ENCODE data around the gene APBB3. TPM values are rescaled to one million over a fixed set of nuclear protein-coding genes. Genes with fewer than 3 reads are reported as not detected.

The APBB3 gene
- total RNA-seq, 1 experiment from 2014 or later: 22.7 TPM

- H3K36me3 Mint-ChIP-seq (ENCODE audit: insufficient read depth, unreplicated experiment): peaks cover 87% of the 10 kb centered on the region
- peaks cover 27% of the 10 kb centered on the region for H3K4me1 Mint-ChIP-seq (ENCODE audit: insufficient read depth, unreplicated experiment)
- ChIA-PET CTCF (interaction anchor here (0.6 to 0.8 kb wide), 2 partner anchors 13 to 300 kb away, joined by 3 to 4 read pairs; no protein-coding TSS in a partner anchor), POLR2A (interaction anchor here (0.7 to 4.7 kb wide), 2 partner anchors 90 to 100 kb away, joined by 3 to 120 read pairs; partner anchors contain the start of genes IK and NDUFA2)
- H3K9me3 Mint-ChIP-seq (ENCODE audit: unreplicated experiment): no peaks in the 10 kb centered on the region
- intact Hi-C loops (cut with micrococcal nuclease): loop anchor here (5.0 to 10.0 kb wide), 2 partner anchors 143 to 300 kb away; partner anchors contain the start of gene ANKHD1
- no peak for DNase-seq (ENCODE audit: unreplicated experiment)
- no TSS peak for BruUV-seq (replicated peaks)
- no peak overlapping the region for H3K4me3 Mint-ChIP-seq (ENCODE audit: unreplicated experiment)
- no peak overlapping the region for H3K27ac Mint-ChIP-seq (ENCODE audit: low read depth, unreplicated experiment)
- H3K27me3 Mint-ChIP-seq (ENCODE audit: insufficient read depth, unreplicated experiment): no peaks in the 10 kb centered on the region
- no peak for TF ChIP-seq CTCF (IDR thresholded peaks at IDR 0.05; ENCODE audit: unreplicated experiment)
Observed at GRCh38 chr5:140544986-140545385, 19.4 kb downstream of the APBB3 start.

GRCh38 chr5:140542972-140543371, 21.4 kb downstream of the APBB3 start:
- Mint-ChIP-seq H3K36me3 (ENCODE audit: insufficient read depth, unreplicated experiment) (peaks cover 92% of the 10 kb centered on the region), H3K4me3 (ENCODE audit: unreplicated experiment) (no peak overlapping the region), H3K27ac (ENCODE audit: low read depth, unreplicated experiment) (no peak overlapping the region), H3K4me1 (ENCODE audit: insufficient read depth, unreplicated experiment) (peaks cover 14% of the 10 kb centered on the region), H3K9me3 (ENCODE audit: unreplicated experiment) (no peaks in the 10 kb centered on the region), H3K27me3 (ENCODE audit: insufficient read depth, unreplicated experiment) (no peaks in the 10 kb centered on the region)
- TF ChIP-seq CTCF (IDR thresholded peaks at IDR 0.05; ENCODE audit: unreplicated experiment): no peak
- DNase-seq (ENCODE audit: unreplicated experiment): no peak
- POLR2A ChIA-PET: no interaction called here
- CTCF ChIA-PET: interaction anchor here (0.6 kb wide), 1 partner anchor 14 kb away, joined by 3 read pairs; the partner anchor contains the start of gene SRA1
- BruUV-seq (replicated peaks): no TSS peak
- intact Hi-C loops (cut with micrococcal nuclease): loop anchor here (10.0 kb wide), 1 partner anchor 298 kb away; no protein-coding TSS in a partner anchor

- ChIA-PET CTCF (interaction anchor here (0.8 to 1.2 kb wide), 2 partner anchors 102 to 176 kb away, joined by 3 to 4 read pairs; no protein-coding TSS in a partner anchor), POLR2A (interaction anchor here (0.6 to 2.1 kb wide), 5 partner anchors 9 to 147 kb away, joined by 3 to 7 read pairs (median 3); partner anchors contain the start of gene ANKHD1)
- Mint-ChIP-seq H3K36me3 (ENCODE audit: insufficient read depth, unreplicated experiment) (peaks cover 99% of the 10 kb centered on the region), H3K9me3 (ENCODE audit: unreplicated experiment) (no peaks in the 10 kb centered on the region), H3K27ac (ENCODE audit: low read depth, unreplicated experiment) (no peak overlapping the region), H3K4me1 (ENCODE audit: insufficient read depth, unreplicated experiment) (no peaks in the 10 kb centered on the region), H3K4me3 (ENCODE audit: unreplicated experiment) (no peak overlapping the region), H3K27me3 (ENCODE audit: insufficient read depth, unreplicated experiment) (no peaks in the 10 kb centered on the region)
- no peak for DNase-seq (ENCODE audit: unreplicated experiment)
- TF ChIP-seq CTCF (IDR thresholded peaks at IDR 0.05; ENCODE audit: unreplicated experiment): no peak
- intact Hi-C loops (cut with micrococcal nuclease): loop anchor here (10.0 kb wide), 1 partner anchor 295 kb away; no protein-coding TSS in a partner anchor
- BruUV-seq (replicated peaks): no TSS peak
Observed at GRCh38 chr5:140540227-140540626, 24.2 kb downstream of the APBB3 start.

DNA sequence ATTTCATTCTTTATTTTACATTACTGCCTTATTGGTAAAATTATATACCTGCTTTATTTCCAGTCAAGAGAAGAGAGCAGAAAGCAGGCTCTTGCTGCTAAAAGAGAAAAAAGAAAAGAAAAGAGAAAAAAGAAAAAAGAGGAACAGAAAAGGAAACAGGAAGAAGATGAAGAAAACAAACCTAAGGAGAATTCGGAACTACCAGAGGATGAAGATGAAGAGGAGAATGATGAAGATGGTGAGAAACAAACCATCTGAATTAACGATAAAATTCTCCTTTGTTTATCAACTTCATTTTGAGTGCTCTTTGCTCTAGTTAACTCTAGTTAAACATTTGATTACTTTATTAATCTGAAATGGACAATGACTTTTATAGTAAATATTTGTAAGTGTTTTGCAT, 40.4 kb downstream of the APBB3 start:
- ChIA-PET CTCF (interaction anchor here (1.8 kb wide), 1 partner anchor 9 kb away, joined by 4 read pairs; no protein-coding TSS in a partner anchor), POLR2A (no interaction called here)
- H3K4me1 Mint-ChIP-seq (ENCODE audit: insufficient read depth, unreplicated experiment): no peaks in the 10 kb centered on the region
- no peaks in the 10 kb centered on the region for H3K9me3 Mint-ChIP-seq (ENCODE audit: unreplicated experiment)
- no peak overlapping the region for H3K27ac Mint-ChIP-seq (ENCODE audit: low read depth, unreplicated experiment)
- H3K36me3 Mint-ChIP-seq (ENCODE audit: insufficient read depth, unreplicated experiment): peaks cover 80% of the 10 kb centered on the region
- no peaks in the 10 kb centered on the region for H3K27me3 Mint-ChIP-seq (ENCODE audit: insufficient read depth, unreplicated experiment)
- BruUV-seq (replicated peaks): no TSS peak
- intact Hi-C loops (cut with micrococcal nuclease): no loop called here
- H3K4me3 Mint-ChIP-seq (ENCODE audit: unreplicated experiment): no peak overlapping the region
- no peak for DNase-seq (ENCODE audit: unreplicated experiment)
- no peak for TF ChIP-seq CTCF (IDR thresholded peaks at IDR 0.05; ENCODE audit: unreplicated experiment)
